Muscle of leg (tissue), 11 donors: ENCODE data around the gene PDE3A. TPM values are rescaled to one million over a fixed set of nuclear protein-coding genes. Genes with fewer than 3 reads are reported as not detected.

ENCODE experiments used
- DNase-seq: peaks from one replicate; pipeline ENCODE4 v3.0.0; 2013
- H3K27ac ChIP-seq: one replicate; pipeline ENCODE4 v1.5.1; 2013; ENCODE audit warnings: mild to moderate bottlenecking, low read length, control low read depth
- H3K27me3 ChIP-seq: one replicate; pipeline ENCODE4 v1.6.1; 2013; ENCODE audit warnings: low read length; ENCODE audit not compliant: control insufficient read depth, insufficient read depth
- H3K36me3 ChIP-seq: one replicate; pipeline ENCODE4 v1.6.1; 2013; ENCODE audit warnings: low read length; ENCODE audit not compliant: control insufficient read depth, insufficient read depth
- H3K4me1 ChIP-seq: one replicate; pipeline ENCODE4 v1.6.1; 2013; ENCODE audit warnings: low read length; ENCODE audit not compliant: control insufficient read depth, insufficient read depth
- H3K4me3 ChIP-seq: one replicate; pipeline ENCODE4 v1.5.1; 2013; ENCODE audit warnings: low read length, control low read depth
- H3K9me3 ChIP-seq: replicated peaks from 2 replicates; pipeline ENCODE4 v1.6.1; 2013; ENCODE audit warnings: low read depth, low read length; ENCODE audit not compliant: control insufficient read depth
- WGBS: methylation state at CpG from one replicate; pipeline ENCODE4 v1.1.5; 2013; ENCODE audit warnings: missing lambda C conversion rate; ENCODE audit not compliant: insufficient coverage; 5-methylcytosine and 5-hydroxymethylcytosine counted together
- polyA plus RNA-seq, 8 donors: library from polyadenylated mRNA; unstranded; fragments of 120-200 nt; gene quantifications; one replicate each; pipeline versions ENCODE4 v1.2.1 to v1.2.3, GENCODE V29; 2013; ENCODE audit warnings: inconsistent platforms in 1 of 8, low replicate concordance in 1 of 8; ENCODE audit not compliant: insufficient read length in 8 of 8, insufficient read depth in 1 of 8
- total RNA-seq: library from RNA; stranded (reverse); fragments of 120-200 nt; gene quantifications from one replicate; pipeline ENCODE4 v1.2.4, GENCODE V29; 2013

The PDE3A gene
- total and polyA plus RNA-seq, 9 donors, result 8.4 to 12.9 (median 11.0) TPM

DNA sequence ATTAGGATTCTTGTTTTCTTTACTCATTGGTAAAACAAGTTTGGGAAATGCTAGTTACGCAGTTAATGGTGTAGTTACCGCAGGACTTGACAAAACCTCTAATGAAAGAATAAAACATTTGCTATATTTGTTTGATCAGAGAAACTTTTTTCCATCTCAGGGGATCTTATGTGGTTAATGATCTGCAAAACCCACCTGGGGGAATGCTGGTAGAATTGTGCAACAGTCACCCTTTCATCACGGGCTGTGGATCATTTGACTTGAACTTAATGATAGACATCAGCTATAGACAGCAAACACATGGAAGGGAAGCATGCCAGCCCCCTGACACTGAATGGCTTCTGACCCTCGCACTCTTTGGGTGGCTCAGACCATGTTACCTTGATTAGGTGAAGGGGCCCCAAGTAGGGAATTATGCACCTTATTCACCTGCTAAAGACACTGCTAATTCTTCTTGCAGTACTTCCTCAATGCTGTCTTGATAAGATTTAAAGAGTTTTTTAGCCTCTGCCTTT is 84.2 kb downstream of the PDE3A start:
- H3K27me3 ChIP-seq, result no peaks in the 10 kb centered on the region
- no peaks in the 10 kb centered on the region for H3K36me3 ChIP-seq
- H3K9me3 ChIP-seq, result no peaks in the 10 kb centered on the region
- peaks cover 2% of the 10 kb centered on the region for H3K4me1 ChIP-seq
- no peak for DNase-seq
- H3K4me3 ChIP-seq, result no peak overlapping the region
- 83% methylated on average over 1 of the region's 4 CpGs for WGBS
- no peak overlapping the region for H3K27ac ChIP-seq

DNA sequence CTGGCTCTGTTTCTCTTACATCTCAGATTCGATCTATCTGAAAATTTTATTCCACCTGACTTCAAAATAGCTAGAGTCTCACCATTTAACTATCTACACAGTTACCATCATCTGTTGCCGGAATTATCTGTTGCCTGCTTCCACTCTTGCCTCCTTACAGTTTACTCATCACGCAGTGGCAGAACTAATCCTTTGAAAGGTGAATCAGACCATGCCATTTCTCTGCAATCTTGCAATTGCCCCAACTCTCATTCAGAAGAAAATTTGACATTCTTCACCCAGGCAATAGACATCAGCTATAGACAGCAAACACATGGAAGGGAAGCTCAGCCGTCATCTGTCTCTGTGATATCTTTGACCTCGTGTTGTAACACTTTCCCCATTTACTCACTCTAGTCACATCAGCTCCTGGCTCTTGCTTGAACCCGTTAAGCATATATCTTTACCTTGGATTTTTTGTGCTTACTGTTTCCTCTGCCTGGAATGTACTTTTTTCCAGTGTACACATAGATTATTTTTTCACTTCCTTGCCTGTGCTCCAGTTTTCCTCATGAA is 85.5 kb downstream of the PDE3A start:
- H3K27me3 ChIP-seq, result no peaks in the 10 kb centered on the region
- H3K36me3 ChIP-seq, result no peaks in the 10 kb centered on the region
- peaks cover 2% of the 10 kb centered on the region for H3K4me1 ChIP-seq
- H3K4me3 ChIP-seq, result no peak overlapping the region
- WGBS, result 94% methylated on average over 6 of the region's 6 CpGs
- DNase-seq, result no peak
- H3K27ac ChIP-seq, result no peak overlapping the region
- no peaks in the 10 kb centered on the region for H3K9me3 ChIP-seq

DNA sequence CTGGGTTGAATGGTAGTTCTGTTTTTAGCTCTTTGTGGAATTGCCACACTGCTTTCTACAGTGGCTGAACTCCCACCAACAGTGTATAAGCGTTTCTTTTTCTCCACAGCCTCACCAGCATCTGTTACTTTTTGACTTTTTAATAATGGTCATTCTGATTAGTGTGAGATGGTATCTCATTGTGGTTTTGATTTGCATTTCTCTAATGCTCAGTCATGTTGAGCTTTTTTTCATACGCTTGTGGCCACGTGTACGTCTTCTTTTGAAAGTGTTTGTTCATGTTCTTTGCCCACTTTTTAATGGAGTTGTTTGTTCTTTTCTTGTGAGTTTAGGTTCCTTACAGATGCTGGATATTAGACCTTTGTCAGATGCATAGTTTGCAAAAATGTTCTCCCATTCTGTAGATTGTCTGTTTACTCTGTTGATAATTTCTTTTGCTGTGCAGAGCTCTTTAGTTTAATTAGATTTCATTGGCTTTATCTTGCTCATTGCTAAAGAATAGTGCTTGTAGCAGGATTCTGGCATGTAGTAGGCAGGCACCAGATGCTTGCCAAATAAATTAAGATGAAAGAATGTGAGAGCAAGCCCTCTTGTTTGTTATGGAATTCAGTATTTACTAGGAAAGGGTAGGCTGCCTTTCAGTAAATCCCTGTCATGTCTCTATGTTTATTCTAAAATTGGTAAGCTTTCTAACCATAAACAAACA is 86.8 kb downstream of the PDE3A start:
- Histone ChIP-seq H3K36me3 (no peaks in the 10 kb centered on the region), H3K4me3 (no peak overlapping the region), H3K4me1 (no peaks in the 10 kb centered on the region), H3K27me3 (no peaks in the 10 kb centered on the region), H3K9me3 (no peaks in the 10 kb centered on the region), H3K27ac (no peak overlapping the region)
- DNase-seq, result no peak
- 76% methylated on average over 3 of the region's 4 CpGs for WGBS

DNA sequence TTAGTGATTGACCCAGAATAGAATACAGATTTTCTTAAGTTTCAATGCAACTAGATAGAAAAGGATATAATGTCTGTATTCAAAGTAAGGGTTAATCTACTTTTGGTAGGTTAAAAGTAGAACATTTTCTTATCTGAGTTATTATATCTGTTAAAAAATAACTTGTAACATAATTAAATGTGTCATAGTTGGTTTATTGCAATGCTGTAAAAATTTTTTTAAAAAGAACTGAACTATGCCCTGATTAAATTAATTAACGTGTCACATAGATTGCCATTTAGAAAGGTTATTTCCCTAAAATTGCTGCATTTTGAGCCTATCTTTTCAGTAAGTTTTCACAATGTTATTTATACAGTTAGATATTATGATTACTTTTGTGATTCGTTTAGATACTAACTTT is 89.2 kb downstream of the PDE3A start:
- Histone ChIP-seq H3K9me3 (no peaks in the 10 kb centered on the region), H3K4me1 (no peaks in the 10 kb centered on the region), H3K27me3 (no peaks in the 10 kb centered on the region), H3K27ac (no peak overlapping the region), H3K36me3 (no peaks in the 10 kb centered on the region), H3K4me3 (no peak overlapping the region)
- DNase-seq, result no peak
- no CpG with 5 or more reads among the region's 2 CpGs for WGBS

DNA sequence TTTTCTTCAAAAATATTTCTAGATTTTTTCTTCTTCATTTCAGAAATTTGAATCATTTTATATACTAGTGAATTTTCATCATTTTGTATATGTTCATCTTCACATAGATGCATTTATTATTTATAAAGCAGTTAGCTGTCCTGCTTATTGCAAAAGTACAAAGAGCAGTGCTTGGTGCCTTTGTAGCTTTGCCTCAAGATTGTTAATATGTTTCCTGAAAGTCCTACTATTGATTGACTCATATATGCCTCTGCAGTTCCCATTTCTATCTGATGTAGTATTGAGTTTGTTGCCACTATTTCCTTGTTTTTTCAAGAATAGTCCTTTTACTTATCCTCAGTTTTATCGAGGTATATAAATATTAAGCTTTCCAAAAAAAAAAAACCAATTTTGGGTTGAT is 89.7 kb downstream of the PDE3A start:
- Histone ChIP-seq H3K27me3 (no peaks in the 10 kb centered on the region), H3K4me3 (no peak overlapping the region), H3K27ac (no peak overlapping the region), H3K4me1 (no peaks in the 10 kb centered on the region), H3K9me3 (no peaks in the 10 kb centered on the region), H3K36me3 (no peaks in the 10 kb centered on the region)
- DNase-seq, result no peak
- WGBS, result no CpG with 5 or more reads among the region's 1 CpG

DNA sequence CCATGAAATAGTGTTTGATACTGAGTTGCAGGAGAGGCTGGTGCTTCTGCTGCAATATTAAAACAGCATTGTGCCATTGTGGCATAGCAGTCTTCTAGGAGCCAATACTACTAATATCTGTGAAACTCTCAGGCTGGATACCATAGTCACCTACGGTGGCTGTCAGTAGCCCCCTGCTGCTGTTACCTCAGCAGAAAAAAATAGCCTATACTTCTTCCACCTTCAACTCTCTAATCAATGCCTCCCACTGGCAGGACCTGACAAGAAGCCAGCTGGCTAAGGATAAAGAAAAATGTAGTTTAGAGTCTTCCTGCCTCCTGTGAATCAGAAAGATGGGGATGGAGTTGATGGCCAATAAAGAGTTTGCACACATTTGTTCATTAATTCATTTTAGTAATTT is 91.6 kb downstream of the PDE3A start:
- no peak overlapping the region for H3K4me3 ChIP-seq
- no peak overlapping the region for H3K27ac ChIP-seq
- no peak for DNase-seq
- H3K9me3 ChIP-seq, result no peaks in the 10 kb centered on the region
- no peaks in the 10 kb centered on the region for H3K27me3 ChIP-seq
- H3K36me3 ChIP-seq, result no peaks in the 10 kb centered on the region
- WGBS, result no CpG with 5 or more reads among the region's 1 CpG
- H3K4me1 ChIP-seq, result no peaks in the 10 kb centered on the region

DNA sequence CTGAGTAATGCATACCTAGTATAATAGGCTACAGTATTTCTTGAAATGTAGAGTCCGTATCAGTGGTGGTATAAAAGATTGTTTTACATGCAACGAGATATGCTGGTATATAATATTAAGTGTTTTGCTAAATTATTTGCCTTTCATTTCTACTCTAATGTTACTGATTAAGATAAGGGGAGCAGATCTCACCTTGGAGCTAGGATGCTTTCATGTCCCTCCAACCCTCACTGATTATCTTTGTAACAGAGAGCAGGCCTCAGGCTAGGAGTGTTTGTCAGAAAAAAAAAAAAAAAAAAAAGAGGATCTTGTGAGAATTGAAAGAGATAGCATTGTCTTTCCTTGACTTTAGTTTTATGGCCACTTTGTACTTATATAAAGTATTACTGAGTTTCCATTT is 92.6 kb downstream of the PDE3A start:
- Histone ChIP-seq H3K4me1 (peaks cover 2% of the 10 kb centered on the region), H3K27ac (no peak overlapping the region), H3K9me3 (no peaks in the 10 kb centered on the region), H3K4me3 (no peak overlapping the region), H3K27me3 (no peaks in the 10 kb centered on the region), H3K36me3 (no peaks in the 10 kb centered on the region)
- no peak for DNase-seq
- WGBS, result no CpG with 5 or more reads among the region's 2 CpGs

DNA sequence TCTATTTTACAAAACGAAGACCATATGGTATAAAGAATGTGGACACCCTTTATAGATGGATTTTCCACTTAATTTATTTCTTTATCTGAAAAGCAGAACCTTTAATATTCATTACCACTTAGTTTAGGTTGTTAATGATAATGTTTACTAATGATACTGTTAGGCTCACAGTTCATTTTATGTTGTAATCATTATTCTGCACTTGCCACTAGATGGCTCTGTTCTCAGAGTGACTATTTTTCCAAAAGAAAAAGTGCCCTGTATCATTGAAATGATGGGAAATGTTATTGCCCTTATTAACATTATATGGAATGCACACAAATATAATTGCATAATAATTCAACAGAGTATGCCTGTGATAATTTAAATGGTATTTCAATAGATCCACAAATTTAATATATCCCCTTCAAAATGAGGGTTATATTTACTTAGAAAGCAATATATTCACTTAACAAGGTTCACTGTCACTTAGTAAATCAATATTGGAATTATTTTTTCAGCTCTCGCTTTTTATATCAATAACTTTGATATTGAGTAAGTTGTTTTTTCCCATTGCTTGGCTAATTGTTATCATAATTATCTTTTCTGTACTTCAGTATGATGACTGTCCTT is 95.7 kb downstream of the PDE3A start:
- no peak for DNase-seq
- Histone ChIP-seq H3K9me3 (no peaks in the 10 kb centered on the region), H3K36me3 (no peaks in the 10 kb centered on the region), H3K4me3 (no peak overlapping the region), H3K4me1 (peaks cover 2% of the 10 kb centered on the region), H3K27me3 (no peaks in the 10 kb centered on the region), H3K27ac (no peak overlapping the region)
- no CpG with 5 or more reads among the region's 2 CpGs for WGBS

DNA sequence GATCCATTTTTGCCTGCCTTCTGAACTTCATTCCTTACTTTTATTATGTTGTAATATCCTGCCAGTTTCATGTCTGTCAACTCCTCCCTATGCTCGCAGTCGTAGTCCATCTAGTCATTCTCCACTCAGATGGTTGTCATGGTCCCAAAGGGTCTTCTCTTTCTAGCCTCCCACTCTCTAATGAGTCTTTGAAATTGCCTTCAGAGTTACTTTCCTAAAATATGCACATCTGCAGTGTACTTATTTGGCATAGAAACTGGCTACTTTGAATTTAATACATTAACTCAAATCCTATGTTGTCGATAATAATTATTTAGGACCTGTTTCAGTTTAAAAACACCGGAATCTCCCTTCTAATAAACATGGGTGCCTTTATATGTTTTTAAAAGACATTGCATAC is 101.0 kb downstream of the PDE3A start:
- Histone ChIP-seq H3K9me3 (no peaks in the 10 kb centered on the region), H3K27ac (peak overlapping the region; percentile 91), H3K36me3 (no peaks in the 10 kb centered on the region), H3K4me1 (peaks cover 5% of the 10 kb centered on the region), H3K4me3 (no peak overlapping the region), H3K27me3 (no peaks in the 10 kb centered on the region)
- DNase-seq, result peak; percentile 56
- WGBS, result no CpG with 5 or more reads among the region's 4 CpGs

DNA sequence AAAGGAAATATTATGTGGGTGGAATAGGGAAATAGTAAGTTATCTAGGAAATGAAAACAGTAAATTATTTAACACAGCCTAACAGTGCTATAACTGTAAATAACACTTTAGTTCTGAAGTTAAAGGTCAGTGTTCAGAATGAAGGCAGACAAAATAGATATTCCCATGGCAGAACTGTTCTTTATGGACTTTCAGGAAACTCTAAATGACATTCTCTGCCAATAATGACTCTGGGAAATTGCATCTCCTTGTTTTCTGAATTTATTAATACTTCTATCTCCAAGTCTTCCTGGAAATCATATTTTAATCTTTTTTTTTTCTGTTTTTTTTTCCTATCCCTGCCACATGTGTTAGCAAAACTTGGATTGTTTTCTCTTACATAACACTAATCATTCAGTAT is 101.4 kb downstream of the PDE3A start:
- Histone ChIP-seq H3K4me1 (peaks cover 5% of the 10 kb centered on the region), H3K27ac (peak overlapping the region; percentile 91), H3K9me3 (no peaks in the 10 kb centered on the region), H3K27me3 (no peaks in the 10 kb centered on the region), H3K4me3 (no peak overlapping the region), H3K36me3 (no peaks in the 10 kb centered on the region)
- peak; percentile 90 for DNase-seq
